GM18507 (cell line): Measurements from ENCODE around the gene HOXA1.

Source experiments
- DNase-seq: peaks from one replicate; pipeline ENCODE4 v3.0.0; 2011; ENCODE audit warnings: low read depth; ENCODE audit not compliant: insufficient read length; ENCODE audit errors: extremely low spot score
- FAIRE-seq: peaks from 2 replicates; lab custom pipeline; 2011; peaks lifted over from hg19 to GRCh38; lab: Jason Lieb, UNC

HOXA1 gene

DNA sequence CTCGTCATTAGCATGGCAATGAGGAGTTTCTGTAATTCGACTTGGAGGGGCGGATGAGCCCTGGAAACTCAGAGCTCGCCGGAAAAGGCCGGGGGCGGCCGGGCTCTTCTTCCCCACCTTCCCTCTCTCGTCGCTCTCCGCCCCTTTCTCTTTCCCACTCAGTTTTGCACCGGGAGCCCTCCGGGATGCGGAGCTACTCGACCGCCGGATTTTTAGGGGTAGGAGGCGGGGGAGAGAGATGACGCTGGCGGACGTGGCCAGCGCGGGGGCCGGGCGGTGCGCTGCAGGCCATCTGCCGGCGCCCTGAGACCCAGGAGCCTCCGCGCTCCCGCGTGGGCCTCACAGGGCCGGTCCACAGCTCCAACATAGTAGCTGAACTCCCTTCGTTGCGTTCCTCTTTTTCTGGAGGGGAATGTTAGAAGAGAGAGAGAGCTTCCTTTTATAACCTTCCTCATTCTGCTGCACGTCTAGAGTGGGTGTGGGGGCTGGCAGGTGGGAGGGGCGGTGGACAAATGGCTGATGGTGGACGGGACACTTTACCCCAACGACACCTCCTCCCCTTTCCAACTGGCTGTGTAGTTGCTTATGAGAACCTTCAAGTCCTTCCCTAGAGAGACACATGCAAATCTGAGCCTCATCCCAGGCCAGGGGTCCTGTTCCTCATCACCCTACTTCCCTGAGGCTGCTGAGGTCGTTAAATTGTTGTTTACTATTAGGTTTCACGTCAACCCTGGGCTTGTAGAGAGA, 1.1 kb upstream of the HOXA1 start:
- FAIRE-seq = peak; percentile 33
- DNase-seq = peak; percentile 28

DNA sequence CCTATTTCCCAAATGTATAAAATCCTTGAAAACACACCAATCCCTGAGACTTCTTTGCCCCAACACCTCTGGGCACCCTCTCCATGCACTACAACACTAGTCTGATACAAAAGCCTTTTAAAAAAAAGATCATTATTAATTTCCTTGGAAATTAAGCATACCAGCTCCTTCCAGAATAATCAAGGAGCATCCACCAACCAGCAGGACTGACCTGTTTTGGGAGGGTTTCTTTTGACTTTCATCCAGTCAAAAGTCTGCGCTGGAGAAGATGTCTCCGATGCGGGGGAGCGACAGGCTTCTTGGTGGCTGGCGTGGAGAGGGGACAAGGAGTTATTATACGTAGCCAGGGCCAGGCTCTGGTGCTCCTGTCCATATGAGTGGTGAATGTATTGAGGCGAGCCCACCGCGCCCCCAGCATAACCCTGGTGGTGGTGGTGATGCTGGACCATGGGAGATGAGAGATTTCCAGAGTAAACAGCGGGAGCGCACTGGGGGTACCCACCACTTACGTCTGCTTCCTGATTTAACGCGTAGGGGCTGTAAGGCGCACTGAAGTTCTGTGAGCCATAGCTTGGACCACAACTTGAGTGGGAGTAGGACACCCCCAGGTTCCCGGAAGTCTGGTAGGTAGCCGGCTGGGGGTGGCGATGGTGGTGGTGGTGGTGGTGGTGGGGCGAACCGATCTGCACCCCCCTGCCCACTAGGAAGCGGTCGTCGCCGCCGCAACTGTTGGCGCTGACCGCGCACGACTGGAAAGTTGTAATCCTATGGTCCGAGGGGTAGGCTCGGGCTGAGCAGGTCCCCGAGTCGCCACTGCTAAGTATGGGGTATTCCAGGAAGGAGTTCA, 527 bp downstream of the HOXA1 start:
- no peak for DNase-seq
- no peak for FAIRE-seq

DNA sequence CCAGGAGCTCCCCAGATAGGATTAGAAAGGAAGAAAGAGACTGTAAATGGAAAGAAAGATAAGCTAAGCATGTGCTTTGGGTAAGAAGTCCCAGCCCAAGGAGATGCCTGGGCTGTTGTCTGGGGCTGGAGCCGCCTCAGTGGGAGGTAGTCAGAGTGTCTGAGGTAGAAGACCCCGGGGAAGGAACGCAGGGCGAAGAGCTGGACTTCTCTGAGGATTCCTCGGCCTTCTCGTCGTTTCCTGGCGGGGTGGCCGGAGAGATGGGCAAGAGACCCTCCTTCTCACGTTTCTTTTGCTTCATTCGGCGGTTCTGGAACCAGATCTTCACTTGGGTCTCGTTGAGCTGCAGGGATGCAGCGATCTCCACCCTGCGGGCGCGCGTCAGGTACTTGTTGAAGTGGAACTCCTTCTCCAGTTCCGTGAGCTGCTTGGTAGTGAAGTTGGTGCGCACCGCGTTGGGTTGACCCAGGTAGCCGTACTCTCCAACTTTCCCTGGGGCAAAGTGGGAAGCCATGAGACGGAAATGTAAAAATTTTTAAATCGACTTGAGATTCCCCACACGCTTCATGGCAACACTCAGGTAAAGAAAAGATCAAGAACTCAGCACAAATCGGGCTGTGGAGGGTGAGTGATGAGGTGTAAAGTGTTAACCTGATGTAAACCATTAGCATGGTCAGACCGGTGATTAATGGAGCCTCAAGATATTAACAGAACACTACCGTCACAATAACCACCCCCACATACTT, 1.3 kb downstream of the HOXA1 start:
- FAIRE-seq = no peak

DNA sequence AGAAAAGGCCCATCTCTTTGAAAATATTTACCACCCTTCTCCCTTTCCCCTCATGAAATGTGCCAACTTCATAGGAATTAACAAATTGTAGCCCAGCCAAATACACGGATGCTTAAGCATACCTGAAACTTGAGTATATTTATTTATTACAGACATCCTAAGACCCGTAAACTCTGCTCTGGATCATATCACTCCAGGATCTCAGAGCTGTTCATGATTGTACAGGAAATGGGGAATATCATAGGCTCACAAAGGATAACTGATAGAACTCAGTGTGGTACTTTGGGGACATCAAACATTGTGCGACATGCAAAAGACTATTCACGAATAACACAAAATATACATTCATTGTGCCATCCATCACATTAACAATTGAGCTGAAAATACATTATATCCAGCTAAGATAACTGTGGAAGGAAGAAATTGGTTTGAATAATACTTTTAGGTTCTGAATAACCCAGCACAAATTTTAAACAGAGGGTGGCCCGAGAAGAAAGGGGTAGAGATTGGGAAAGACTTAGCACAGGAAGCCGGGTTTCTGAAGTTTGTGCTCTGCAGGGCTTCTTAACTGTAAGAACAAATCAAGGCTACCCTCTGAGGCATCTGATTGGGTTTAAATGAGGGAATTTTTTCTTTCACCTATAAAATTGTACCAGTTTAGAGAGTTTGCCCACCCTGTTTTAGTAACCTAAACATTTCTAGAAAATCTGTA, 2.5 kb downstream of the HOXA1 start:
- no peak for DNase-seq
- no peak for FAIRE-seq

More for the DNA sequence above, 1.3 kb downstream of the HOXA1 start:
- no peak for DNase-seq

DNA sequence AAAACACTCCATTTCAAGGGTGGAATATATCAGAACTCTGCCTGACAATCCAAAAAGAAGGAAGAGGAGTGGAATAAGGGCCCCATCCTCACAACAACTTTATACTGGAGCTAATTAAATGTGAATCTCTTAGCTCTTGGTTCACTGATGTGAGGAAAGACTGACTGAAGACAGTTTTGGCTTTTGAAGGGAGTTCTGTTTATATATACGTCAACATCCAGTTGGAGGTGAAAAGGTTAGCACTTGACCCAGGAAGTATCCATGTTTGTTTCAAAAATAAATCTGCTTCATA, 3.0 kb downstream of the HOXA1 start:
- no peak for FAIRE-seq

DNA sequence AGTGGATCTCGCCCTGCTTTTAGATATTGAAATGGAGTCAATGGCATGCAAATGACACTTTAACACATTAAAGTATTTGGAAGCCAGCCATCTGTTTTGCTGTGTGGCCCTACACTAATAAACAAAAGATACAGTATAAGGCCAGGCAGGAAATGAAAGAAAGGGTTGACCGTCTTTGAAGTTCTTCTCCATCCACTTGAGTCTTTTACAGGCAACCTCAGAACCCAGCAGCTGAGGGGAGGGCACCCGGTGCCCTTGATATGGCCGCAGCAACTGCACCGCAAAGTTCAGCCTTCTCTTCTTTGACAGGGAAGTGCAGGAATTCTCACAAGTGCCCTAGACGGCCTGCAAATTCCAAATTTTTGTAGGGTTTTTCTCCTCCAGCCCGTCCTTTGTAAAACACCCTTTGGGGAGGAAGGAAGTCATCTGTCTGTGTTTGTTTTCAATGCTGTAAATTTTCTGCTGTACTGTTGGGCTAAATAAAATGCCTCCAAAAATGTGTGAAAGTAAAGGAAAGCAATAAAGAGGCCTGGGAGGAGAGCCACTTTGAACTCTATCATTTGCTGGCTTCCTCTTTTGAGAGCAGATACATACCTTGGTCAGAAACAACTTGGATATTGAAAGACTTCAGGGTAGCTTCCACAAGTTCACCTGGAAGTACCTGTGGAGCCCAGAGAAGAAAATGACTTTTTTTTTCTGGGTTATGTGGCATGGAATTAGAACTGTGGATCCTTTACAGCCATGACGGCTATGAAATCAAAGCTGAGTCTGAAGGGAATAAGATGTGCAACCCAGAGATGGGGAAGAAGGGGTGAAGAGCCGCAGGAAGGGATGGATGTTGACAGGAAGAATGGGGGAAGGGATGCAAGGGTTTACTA, 3.6 kb downstream of the HOXA1 start:
- FAIRE-seq = no peak
- DNase-seq = no peak

More for the DNA sequence above, 3.0 kb downstream of the HOXA1 start:
- DNase-seq = no peak

DNA sequence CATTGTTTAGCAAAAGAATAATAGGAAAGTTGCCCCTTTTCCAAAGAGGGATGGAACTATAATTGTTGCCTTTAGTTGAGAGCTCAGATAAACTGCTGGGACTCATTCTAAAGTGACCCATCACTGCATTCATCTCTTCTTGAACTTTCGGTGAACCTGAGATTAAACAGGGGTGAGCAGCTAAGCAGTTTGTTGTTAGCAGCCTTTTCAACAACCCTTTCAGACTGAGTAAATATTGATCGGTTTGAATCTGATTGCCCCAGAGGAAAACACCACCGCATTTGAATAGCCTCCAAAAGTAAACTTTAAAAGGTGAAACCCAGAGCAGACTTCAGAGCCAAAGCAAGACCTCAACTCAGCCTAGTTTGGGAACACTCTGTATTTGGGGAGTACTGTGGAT, 4.7 kb downstream of the HOXA1 start:
- DNase-seq = no peak
- FAIRE-seq = no peak

DNA sequence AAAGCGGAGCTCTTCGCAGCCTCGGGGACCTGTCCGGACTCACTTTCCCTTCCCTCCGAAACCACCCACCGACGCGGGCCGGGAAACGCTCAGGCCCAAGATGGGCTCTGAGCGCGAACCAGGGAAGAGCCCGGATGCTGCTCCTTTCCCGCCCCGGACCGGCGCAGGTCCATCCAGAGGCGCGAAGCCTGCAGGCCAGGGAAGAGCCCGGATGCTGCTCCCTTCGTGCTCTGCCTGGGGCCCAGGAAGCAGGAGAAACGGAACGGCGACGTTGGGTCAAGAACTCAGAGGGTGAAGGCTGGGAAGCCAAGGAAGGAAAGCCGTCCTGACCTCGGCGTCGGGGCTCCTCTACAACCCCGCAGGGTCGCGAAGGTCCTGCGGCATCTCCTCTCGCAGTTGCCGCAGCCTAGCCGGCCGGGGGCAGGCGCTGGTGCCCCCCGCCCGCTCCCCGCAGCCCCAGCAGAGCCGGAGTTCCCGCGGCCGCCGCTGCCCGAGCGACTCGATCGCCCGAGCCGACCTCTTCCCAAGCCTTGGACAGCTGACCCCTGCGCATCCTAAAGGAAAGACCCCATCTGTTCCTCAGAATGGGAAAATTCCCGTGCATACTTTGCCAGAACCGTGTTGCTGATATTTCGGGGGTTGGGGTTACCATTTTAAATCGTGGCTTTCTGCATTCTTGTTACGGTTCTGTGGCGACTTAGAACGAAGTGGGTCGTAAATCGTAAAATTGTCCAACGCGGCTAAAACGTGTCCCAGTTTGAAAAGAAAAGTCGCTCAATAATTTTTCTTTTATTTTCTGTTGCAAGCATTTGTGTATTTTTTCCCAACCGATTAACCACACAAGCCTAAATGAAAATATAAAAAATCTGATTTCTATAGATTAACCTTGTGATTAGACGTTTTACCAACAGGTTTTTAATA, 7.5 kb downstream of the HOXA1 start:
- no peak for DNase-seq
- no peak for FAIRE-seq

GRCh38 chr7:27083646-27084045, 12.2 kb downstream of the HOXA1 start:
- no peak for DNase-seq
- FAIRE-seq = peak; percentile 56

DNA sequence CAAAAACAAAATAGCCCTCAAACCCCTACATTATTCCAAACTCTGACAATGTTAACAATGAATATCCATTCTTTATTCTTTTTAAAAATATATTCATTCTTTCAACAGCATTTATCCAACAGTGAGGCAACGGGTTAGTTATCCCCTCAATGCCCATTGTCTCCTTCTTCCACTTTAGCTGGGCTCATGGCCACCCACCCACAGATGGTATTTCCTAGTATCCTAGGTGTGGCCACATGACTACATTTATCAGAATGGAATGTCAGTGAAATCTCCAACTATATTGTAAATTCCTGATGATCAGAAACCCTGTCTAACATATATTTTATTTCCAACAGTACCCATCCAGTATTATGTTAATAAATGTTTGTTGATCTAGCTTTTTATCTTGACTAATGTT, 13.6 kb downstream of the HOXA1 start:
- no peak for DNase-seq
- FAIRE-seq = no peak

DNA sequence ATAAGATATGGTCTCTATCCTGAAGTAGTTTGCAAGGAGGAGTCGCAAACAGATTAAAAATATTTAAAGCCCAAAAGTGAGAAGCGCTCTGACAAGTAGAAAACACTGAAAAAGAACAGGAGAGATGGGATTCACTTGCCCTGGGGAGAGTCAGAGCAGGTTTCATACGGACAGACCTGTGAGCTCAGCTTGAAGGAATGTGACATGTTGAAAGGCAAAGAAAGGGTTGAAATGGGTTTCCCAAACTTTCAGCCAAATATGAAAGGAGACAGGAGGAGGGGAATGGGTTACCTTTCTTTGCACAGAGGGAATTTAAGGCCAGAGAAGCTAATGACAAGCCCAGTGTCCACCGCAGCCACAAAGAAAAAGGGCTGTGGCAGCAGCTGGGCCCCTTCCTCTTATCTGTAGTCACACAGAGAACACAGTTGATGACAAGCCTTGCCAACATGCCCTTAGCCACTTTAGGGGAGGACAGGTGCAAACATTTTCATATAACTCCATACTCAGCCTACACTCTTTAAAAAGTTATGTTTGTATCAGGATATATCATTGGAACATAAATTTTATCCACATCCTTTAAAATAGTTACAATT, 14.9 kb downstream of the HOXA1 start:
- FAIRE-seq = no peak
- no peak for DNase-seq

DNA sequence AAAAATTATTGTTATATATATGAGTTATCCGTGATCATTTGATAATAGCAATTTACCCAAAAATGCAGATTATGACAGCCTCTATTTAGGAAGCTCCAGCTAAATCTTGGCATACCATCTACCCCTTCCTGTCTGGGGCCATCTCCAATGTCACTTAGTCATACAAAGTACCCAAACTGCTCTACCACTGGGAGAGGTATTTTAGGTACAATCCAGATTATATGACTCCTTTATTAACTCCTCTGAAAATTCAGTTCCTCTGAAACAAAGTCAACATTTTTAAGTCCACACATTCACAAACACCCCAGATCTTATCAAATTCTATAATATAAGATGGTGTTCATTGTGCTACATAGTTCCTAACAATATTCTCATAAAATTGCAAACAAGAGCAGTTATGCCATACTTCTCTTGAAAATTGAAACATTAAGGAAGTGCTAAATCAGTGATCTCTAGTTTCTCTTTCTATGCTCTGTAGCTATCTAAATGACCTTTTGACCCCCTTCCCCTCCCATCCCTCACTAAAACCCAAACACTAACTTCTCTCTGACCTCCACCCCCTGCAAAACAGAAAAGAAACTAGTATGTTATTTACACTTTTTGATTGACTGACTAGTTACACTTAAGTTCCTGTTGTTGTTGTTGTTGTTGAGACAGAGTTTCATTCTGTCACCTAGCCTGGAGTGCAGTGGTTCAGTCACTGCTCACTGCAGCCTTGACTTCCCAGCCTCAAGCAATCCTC, 16.4 kb downstream of the HOXA1 start:
- DNase-seq = no peak
- peak; percentile 68 for FAIRE-seq

GRCh38 chr7:27078616-27079233, 17.1 kb downstream of the HOXA1 start:
- no peak for DNase-seq
- no peak for FAIRE-seq

- no peak for FAIRE-seq
Measured at GRCh38 chr7:27073076-27073475, 22.7 kb downstream of the HOXA1 start.

DNA sequence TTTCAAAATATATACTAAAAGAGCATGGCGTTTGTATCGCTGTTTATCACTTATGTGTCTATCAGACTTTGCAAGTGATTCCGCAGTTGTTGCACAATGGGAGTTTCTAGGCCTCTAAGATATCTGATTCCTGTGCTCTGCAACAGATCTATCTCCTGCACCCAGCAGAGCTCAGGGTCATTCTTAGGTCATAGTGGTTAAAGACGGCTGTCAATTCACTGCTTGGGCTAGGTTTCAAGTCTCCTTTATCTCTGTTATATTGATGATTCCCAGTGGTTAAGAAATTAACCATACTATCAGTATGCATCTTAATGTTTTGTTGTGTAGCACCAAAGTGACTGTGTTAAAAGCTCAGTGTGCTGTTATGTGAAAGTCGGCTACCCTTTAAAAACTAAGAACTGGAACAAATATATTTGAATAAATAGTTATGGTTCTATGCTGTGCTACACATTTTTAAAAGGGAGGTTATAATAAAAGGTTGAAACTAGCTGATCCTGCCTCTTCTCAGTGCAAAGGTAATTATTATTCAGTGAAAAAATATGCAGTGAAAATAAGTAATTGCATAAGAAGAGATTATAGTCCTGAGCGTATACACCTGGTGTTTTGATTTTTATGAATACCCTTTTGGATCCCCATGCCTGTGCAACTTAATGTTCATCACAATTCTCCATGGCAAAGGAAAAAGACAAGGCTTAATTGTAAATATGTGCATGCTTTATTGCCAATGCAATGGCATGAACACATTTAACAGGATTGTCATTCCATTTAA, 24.0 kb downstream of the HOXA1 start:
- DNase-seq (no peak), FAIRE-seq (peak; percentile 33)

More at GRCh38 chr7:27073076-27073475, 22.7 kb downstream of the HOXA1 start:
- DNase-seq = no peak

DNA sequence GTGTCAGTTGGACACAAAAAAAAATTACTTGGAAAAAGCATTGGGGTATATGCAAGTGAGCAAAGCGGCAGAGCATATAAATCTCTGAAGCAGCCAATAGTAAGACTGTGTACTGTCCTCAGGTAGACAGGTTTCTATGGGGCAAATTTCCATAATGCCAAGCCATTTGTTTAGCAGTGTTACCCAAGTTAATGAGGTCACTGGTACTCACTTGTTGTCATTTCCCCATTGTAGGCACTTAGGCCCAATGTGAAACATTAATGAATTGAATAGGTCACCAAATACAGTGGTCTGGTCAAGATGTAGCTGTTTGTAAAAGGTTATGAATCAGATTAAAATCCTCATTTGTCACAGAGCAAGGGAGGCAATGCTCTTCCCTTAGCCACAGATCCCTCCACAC, 27.5 kb downstream of the HOXA1 start:
- DNase-seq (no peak), FAIRE-seq (no peak)
